GM21390 (cell line): Measurements from ENCODE around the gene SLC27A4.

Experiments
- ATAC-seq: cut with Tn5 transposase; IDR thresholded peaks from one replicate; pipeline ENCODE4 v1.9.1; 2021; ENCODE audit not compliant: unreplicated experiment

Gene SLC27A4

GRCh38 chr9:128339761-128340690 lies at the start of gene SLC27A4:
Gene SLC27A4 (plus strand): TSS chr9:128340527. CDS start chr9:128343133, 2,606 bp downstream.
- ATAC-seq, result peak; percentile 75

- ATAC-seq, result no peak
Measured at GRCh38 chr9:128292009-128292408, 48.3 kb upstream of the SLC27A4 start.

DNA sequence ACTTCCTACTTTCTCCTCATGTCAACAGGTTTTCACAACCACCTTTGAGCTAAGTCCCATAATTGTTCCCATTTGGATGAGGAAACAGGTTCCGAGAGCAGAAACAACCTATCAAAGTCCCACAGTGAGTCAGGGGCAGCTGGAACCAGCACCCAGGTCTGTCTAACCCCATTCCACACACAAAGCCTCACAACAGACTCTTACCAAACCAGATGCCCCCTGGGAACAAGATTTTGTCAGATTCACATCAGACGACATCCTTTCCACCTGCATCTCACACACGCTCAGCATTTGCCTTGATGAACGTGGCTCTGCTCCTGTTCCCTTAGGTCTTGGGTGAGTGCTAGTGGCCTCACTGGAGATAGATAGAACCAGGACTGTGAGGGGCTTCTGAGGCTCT lies 47.2 kb upstream of the SLC27A4 start:
- ATAC-seq, result no peak

DNA sequence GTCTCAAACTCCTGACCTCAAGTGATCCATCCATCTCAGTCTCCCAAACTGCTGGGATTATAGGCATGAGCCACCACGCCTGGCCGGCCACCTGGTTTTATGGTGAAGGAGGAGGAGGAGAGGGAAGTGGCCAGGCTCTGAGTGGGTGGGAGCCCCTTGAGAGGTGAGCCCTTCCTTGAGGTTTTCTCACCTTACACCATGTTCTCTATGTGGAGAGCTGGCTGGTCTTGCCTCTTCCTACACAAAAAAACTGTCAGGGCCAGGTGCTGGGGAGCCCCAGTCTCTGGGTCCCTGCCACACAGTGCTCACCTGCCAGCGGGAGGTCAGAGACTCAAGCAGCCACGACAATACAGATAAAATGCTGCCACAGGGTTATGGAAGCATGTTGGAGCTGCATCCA lies 46.2 kb upstream of the SLC27A4 start:
- no peak for ATAC-seq

DNA sequence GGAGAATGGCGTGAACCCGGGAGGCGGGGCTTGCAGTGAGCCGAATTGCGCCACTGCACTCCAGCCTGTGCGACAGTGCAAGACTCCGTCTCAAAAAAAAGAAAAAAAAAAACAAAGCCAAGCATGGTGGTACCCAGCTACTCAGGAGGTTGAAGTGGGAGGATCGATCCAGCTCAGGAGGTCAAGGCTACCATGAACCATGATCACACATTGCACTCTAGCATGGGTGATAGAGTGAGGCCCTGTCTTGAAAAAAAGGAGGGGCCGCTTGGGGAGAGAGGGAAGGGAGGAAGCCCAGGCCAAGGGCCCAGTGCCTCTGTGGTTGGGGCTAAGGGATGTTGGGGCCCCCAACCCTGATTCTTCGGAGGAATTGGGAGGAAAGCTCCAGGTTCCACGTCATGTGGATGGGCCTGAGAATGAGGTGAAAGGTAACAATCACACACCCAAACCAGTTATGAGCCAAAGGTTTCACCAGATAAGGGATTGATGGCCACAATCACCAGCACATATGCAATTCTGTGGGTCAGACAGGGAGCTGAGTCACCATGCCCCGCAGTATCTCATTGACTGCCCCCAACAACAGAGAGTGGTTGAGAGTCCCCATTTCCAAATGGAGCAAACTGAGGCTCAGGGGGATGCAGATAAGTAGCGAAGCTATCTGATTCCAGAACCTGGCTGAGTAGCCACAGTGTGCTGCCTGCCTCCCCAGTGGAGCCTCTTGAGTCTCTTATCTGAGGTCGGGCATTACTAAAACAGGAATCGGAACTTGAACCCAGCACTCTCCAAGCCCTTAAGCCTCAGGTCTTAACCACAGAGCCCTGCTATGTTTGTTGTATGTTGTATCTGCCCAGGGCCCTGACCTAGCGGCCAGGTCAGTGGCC lies 43.7 kb upstream of the SLC27A4 start:
- no peak for ATAC-seq

DNA sequence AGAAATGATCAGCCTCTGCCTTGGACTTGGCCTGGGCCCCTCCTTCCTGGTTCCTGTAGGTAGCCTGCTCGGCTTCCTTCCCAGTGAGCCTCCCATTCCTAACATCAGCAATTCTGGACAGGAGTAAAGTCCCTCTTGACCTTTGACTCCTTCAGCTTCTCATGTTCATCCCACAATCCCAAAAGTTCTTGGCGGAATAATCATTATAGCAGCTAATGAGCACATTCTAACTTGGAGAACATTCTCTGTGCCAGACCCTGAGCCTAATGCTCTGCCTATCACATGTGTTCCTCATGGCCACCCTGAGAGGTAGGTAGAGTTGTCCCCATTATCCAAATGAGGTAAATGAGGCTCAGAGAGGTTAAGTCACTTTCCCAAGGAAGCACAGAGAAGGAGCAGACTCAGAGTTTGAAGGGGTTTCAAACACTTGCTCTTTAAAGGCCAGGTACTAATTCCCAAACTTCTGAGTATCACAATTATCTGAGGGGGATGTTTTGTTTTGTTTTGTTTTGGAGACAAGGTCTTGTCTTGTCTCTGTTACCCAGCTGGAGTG lies 43.0 kb upstream of the SLC27A4 start:
- ATAC-seq, result no peak

GRCh38 chr9:128298535-128299482 lies 41.5 kb upstream of the SLC27A4 start:
- no peak for ATAC-seq

DNA sequence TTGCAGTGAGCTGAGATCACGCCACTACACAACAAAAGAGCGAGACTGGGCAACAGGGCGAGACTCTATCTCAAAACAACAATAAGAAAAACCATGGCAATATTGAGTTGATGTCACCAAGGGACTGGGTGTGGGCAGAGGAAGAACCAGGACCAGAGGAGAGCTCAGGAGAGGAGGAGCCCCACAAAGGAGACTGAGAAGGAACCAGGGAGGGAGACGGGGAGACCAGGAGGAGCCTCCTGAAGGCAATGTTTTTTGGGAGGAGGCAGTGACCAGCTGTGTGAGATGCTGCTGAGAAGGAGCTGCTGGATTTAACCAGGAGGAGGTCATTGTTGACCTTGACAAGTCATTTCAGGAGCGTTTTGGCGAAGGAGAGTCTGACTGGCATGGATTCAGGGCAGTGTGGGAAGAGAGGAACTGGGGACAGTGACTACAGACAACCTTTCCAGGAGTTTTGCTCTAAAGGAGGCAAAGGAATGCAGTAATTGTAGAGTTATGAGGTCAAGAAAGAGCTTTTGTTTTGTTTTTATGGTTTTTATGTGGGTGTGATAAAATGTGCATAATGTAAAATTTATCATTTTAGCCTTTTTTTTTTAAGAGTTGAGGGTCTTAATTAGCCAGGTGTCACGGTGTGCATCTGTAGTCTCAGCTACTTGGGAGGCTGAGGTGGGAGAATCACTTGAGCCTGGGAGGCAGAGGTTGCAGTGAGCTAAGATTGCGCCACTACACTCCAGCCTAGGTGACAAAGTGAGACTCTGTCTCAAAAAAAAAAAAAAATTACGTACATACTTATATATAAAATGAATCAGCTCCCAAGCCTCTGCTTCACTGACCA lies 36.0 kb upstream of the SLC27A4 start:
- no peak for ATAC-seq

DNA sequence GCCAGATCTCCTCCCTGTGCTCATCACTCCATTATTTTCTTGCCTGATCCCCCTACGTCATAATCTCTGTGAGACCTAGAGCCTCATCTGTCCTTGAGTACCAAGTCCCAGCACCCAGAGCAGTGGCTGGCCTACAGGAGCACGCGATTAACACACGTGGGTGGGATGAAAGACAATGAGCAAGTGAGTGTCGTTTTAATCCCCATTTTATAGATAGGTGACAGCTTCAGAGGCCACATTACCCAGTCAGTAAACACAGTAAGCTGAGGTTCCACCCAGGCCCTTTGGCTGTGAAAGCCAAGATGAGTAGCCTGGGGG lies 35.4 kb upstream of the SLC27A4 start:
- no peak for ATAC-seq

DNA sequence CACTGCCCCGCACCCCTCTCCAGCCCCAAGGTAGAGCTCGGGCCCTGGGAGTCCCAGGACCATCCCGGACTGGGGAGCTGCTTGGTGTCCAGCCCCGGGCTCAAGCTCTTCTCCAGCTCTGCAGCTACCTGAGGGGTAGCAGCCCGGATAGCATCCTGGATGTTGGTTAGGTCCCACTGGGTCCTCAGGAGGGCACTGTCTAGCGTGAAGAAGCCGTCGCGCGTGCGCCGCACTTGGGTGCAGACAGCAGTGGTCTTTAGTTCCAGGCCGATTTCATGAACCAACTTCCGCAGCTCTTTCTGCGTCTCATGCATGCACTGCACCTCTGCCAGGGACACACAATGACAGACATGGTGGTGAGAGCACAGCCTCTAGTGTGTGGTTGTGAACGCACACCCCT lies 30.8 kb upstream of the SLC27A4 start:
- no peak for ATAC-seq

DNA sequence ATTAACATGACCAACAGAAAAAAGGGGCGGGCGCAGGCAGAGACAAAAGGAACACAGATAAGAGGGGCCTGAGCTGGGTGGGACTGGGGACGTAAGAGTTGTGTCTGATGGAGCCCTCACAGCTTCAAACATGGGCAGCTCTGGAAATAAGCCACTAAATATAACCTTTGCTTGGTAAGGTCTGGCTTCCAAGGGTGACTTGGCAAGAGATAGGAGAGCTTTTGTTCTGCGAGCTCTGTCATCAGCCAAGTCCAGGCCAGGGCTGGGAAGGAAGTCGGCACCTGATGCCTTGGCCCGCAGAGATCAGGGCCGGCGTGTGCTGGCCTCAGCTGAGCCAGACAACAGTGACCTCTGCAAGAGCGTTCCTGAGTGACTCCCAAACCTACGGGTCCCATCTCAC lies 29.9 kb upstream of the SLC27A4 start:
- ATAC-seq, result no peak

DNA sequence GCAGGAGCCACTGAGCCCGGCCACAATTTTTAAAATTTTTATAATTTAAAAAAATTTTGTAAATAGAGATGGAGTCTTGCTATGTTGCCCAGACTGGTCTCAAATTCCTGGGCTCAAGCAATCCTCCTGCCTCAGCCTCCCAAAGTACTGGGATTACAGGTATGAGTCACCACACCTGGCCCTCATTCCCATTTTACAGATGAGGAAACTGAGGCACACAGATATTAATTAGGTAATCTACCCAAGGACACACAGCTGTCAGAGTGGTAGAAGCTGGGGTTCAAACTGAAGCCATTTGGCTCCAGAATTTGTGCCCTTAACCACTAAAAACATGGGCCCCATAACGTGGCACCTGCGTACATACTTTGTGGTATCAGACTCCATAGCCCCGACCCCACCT lies 25.6 kb upstream of the SLC27A4 start:
- ATAC-seq, result no peak

GRCh38 chr9:128316421-128316820 lies 23.9 kb upstream of the SLC27A4 start:
- no peak for ATAC-seq

GRCh38 chr9:128317629-128318028 lies 22.7 kb upstream of the SLC27A4 start:
- no peak for ATAC-seq

DNA sequence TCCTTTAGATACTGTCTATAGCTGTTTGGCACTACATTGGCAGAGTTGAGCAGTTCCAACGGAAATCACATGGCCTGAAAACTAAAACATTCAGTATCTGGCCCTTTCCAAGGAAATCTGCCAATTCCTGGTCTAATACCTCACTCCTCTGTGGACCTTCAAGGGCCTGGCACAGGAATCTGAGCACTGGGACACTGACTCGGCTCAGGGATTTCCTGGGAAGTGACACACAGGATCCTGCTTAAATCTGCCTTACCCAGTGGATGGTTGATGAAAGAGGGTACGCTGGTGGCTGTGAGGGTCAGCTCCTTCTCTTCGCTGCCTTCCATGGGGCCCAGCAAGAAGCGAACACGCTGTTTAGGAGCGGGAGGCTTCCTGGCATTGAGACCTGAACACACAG lies 19.0 kb upstream of the SLC27A4 start:
- ATAC-seq, result no peak

- no peak for ATAC-seq
Measured at GRCh38 chr9:128321879-128322403, 18.4 kb upstream of the SLC27A4 start.

DNA sequence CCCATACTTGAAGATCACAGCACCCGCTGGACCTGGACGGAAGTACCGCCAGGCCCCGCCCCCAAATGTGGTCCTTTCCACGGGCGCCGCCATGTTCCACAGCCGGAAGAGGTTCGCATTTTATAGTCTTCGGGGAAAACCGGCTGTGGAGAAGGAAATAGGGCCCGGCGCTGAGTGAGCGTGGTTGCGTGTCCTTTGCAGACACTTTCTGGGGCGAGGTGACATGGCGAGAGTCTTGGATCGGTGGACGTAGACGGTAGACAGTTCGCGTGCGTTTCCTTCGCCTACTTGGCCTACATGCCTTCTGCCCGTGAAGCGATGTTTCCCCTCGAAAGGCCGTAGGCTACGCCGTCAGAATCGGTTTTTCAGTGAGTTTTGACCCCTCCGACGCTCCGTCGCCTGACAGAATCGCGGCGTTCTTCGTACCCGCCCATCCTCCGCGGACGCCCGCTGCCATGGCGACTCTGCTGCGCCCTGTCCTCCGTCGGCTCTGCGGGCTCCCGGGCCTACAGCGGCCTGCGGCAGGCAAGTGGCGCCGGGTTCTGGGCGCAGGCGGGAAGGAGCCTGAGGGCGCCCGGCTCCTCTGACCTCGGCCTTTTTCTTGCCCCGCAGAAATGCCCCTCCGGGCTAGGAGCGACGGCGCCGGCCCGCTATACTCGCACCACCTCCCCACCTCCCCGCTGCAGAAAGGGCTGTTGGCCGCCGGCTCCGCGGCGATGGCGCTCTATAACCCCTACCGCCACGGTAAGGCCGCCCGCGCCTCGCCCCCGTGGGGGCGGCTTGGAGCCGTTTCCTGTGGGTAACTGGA lies 17.7 kb upstream of the SLC27A4 start, which contains the start of the genes COQ4 and TRUB2:
COQ4 (plus strand) TSS at position 436 of the 808 bp plus-strand sequence; CDS start at position 456, 20 bp downstream.
TRUB2 (minus strand) TSS at position 44 of the 808 bp plus-strand sequence; CDS start at position 5, 39 bp downstream.
- peak; percentile 76 for ATAC-seq

- ATAC-seq, result no peak
Measured at GRCh38 chr9:128323212-128323730, 17.1 kb upstream of the SLC27A4 start.
